MM.1S (cell line): ENCODE measurements around the gene A2ML1.
"Not testable (repeated sequence)": the region's sequence is repeated elsewhere in the genome, so short reads cannot be mapped to it uniquely, and the experiment has no call there.

ENCODE experiments used
- EZH2 ChIP-seq: fragments of 300-600 bp; sonication (generic); optimal IDR thresholded peaks from 2 replicates; pipeline ENCODE3; 2017; ENCODE audit warnings: low read depth, mild to moderate bottlenecking, antibody characterized with exemption, low read length, mixed read lengths
- EZH2phosphoT487 ChIP-seq: fragments of 300-600 bp; sonication (generic); IDR thresholded peaks from 2 replicates; pipeline ENCODE4 v1.6.1; 2018; ENCODE audit warnings: antibody characterized with exemption, low read length
- TF ChIP-seq, protein P1 (sequence below): fragments of 300-600 bp; sonication (generic); IDR thresholded peaks from 2 replicates; pipeline ENCODE4 v1.5.1; 2016; ENCODE audit warnings: antibody characterized with exemption, low read length, mixed read lengths

DNA sequence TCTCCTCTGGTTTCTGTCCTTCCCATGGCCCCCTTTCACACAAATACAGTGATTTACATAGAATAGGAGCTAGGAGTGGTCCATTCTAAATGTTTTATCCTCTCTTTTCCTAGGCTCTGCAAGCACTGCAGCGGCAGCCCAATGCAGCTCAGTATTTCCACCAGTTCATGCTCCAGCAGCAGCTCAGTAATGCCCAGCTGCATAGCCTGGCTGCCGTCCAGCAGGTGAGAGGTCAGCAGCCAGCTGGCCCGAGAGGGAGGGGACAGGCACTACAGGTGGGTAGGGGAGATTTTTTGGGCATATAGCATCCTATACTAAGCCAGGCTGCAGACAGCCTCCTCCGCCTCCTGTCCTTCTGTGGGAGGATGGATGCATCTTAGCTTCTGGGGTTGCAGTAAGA lies 97.2 kb downstream of the A2ML1 start:
- TF ChIP-seq, protein P1, sequence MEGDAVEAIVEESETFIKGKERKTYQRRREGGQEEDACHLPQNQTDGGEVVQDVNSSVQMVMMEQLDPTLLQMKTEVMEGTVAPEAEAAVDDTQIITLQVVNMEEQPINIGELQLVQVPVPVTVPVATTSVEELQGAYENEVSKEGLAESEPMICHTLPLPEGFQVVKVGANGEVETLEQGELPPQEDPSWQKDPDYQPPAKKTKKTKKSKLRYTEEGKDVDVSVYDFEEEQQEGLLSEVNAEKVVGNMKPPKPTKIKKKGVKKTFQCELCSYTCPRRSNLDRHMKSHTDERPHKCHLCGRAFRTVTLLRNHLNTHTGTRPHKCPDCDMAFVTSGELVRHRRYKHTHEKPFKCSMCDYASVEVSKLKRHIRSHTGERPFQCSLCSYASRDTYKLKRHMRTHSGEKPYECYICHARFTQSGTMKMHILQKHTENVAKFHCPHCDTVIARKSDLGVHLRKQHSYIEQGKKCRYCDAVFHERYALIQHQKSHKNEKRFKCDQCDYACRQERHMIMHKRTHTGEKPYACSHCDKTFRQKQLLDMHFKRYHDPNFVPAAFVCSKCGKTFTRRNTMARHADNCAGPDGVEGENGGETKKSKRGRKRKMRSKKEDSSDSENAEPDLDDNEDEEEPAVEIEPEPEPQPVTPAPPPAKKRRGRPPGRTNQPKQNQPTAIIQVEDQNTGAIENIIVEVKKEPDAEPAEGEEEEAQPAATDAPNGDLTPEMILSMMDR = not testable (repeated sequence)
- not testable (repeated sequence) for TF ChIP-seq EZH2, EZH2phosphoT487
